Activated naive CD8-positive, alpha-beta T cell treated with anti-CD3 and anti-CD28 coated beads, Interleukin-2, amount 50 U/mL, for 24 hours (primary cell): ENCODE results near the gene RRP1.

Source experiments
- ATAC-seq: fragments of 150-1000 bp; cut with Tn5 transposase; one replicate; pipeline ENCODE4 v1.10.0; 2021
- DNase-seq: peaks from one replicate; pipeline ENCODE4 v3.0.0; 2021
- H3K27ac Mint-ChIP-seq: one replicate; pipeline ENCODE4 v1.8.0; 2021; ENCODE audit warnings: mild to moderate bottlenecking, mixed read lengths
- H3K27me3 Mint-ChIP-seq: one replicate; pipeline ENCODE4 v1.8.0; 2021; ENCODE audit warnings: mixed read lengths
- H3K36me3 Mint-ChIP-seq: one replicate; pipeline ENCODE4 v1.8.0; 2021; ENCODE audit warnings: low read depth, mixed read lengths
- H3K4me1 Mint-ChIP-seq: one replicate; pipeline ENCODE4 v1.8.0; 2021; ENCODE audit warnings: mixed read lengths
- H3K4me3 Mint-ChIP-seq: one replicate; pipeline ENCODE4 v1.8.0; 2021; ENCODE audit warnings: mild to moderate bottlenecking, moderate library complexity, mixed read lengths
- H3K9me3 Mint-ChIP-seq: one replicate; pipeline ENCODE4 v1.8.0; 2021; ENCODE audit warnings: mixed read lengths

The RRP1 gene

GRCh38 chr21:43853851-43854772, 64.7 kb downstream of the RRP1 start:
- H3K9me3 Mint-ChIP-seq = peaks cover 4% of the 10 kb centered on the region
- peaks cover 19% of the 10 kb centered on the region for H3K27me3 Mint-ChIP-seq
- DNase-seq (no peak), ATAC-seq (no peak)
- H3K4me1 Mint-ChIP-seq = peaks cover 17% of the 10 kb centered on the region
- no peaks in the 10 kb centered on the region for H3K36me3 Mint-ChIP-seq
- H3K4me3 Mint-ChIP-seq = no peak overlapping the region
- peak overlapping the region; percentile 54 for H3K27ac Mint-ChIP-seq
